SK-N-DZ (cell line): ENCODE measurements around the gene RIPOR3.
"Not testable (repeated sequence)": the region's sequence is repeated elsewhere in the genome, so short reads cannot be mapped to it uniquely, and the experiment has no call there.

Experiments used
- DNase-seq: peaks from one replicate; pipeline ENCODE4 v3.0.0-alpha.2; 2015; ENCODE audit warnings: low spot score

RIPOR3 gene

GRCh38 chr20:50611128-50611810, 80.1 kb downstream of the RIPOR3 start:
- no peak for DNase-seq

- DNase-seq = no peak
These were observed 81.1 kb downstream of the RIPOR3 start for GRCh38 chr20:50610212-50610718.

GRCh38 chr20:50609438-50609989, 81.8 kb downstream of the RIPOR3 start:
- no peak for DNase-seq

GRCh38 chr20:50608750-50609104, 82.6 kb downstream of the RIPOR3 start:
- no peak for DNase-seq

- DNase-seq = no peak
These were observed 83.2 kb downstream of the RIPOR3 start for GRCh38 chr20:50607850-50608749.

- DNase-seq = no peak
These were observed 83.9 kb downstream of the RIPOR3 start for GRCh38 chr20:50607436-50607835.

GRCh38 chr20:50605136-50605535, 86.2 kb downstream of the RIPOR3 start:
- DNase-seq = no peak

GRCh38 chr20:50604451-50604850, 86.9 kb downstream of the RIPOR3 start:
- DNase-seq = no peak

GRCh38 chr20:50602432-50603088, 88.8 kb downstream of the RIPOR3 start:
- no peak for DNase-seq

GRCh38 chr20:50601511-50602431, 89.6 kb downstream of the RIPOR3 start:
- DNase-seq = no peak

GRCh38 chr20:50600281-50600895, 91.0 kb downstream of the RIPOR3 start:
- DNase-seq = no peak

GRCh38 chr20:50598768-50599167, 92.6 kb downstream of the RIPOR3 start:
- DNase-seq = not testable (repeated sequence)

GRCh38 chr20:50598074-50598473, 93.3 kb downstream of the RIPOR3 start:
- no peak for DNase-seq

GRCh38 chr20:50597406-50597969, 93.9 kb downstream of the RIPOR3 start:
- DNase-seq = no peak

GRCh38 chr20:50596694-50597021, 94.7 kb downstream of the RIPOR3 start:
- DNase-seq = no peak

GRCh38 chr20:50595988-50596693, 95.2 kb downstream of the RIPOR3 start:
- DNase-seq = no peak

- DNase-seq = no peak
These were observed 95.9 kb downstream of the RIPOR3 start for GRCh38 chr20:50595433-50595895.

- DNase-seq = peak; percentile 45
These were observed 96.5 kb downstream of the RIPOR3 start for GRCh38 chr20:50594591-50595432.

GRCh38 chr20:50594231-50594590, 97.1 kb downstream of the RIPOR3 start:
- no peak for DNase-seq
